ENCODE data around the gene SCNN1G. TPM values are rescaled to one million over a fixed set of nuclear protein-coding genes. Genes with fewer than 3 reads are reported as not detected.

The SCNN1G gene
- total and polyA plus RNA-seq, 2 of the 13 experiments (the other 11 are each of a cell fraction or from before 2014, with no cell fraction given) = not detected

DNA sequence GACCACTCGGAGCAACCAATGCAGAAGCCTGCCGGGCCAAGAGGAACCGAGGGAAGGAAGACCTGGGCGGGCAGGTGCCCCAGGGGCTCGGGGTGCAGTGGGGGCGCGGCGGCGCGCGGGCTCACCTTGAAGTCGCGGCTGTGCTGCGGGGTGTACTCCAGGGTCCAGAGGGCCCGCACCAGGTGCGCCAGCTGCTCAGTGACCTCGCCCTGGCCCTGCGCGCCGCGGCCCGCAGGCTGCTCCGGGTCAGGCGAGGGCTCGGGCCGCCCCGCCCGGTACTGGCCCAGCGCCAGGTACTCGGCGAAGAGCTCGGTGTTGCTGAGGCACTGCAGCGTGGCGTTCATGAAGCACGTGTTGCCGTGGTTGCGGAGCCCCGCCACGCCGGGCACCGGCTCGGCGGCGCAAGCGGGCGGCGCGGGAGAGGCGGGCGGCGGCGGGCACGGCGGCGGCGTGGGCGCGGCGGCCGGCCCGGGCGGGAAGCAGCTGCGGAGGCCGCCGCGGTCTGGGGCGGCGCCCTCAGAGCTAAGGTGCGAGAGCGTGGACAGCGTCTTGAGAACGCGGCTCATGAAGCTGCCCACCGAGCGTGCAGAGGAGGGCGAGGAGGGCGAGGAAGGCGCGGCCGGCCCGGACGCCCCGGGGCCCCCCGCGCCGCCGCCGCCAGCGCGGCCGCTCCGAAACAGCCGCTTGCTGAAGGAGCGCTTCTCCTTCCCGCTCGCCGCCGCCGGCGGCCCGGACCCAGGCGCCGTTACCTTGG is 33.9 kb upstream of the SCNN1G start (continued):
- TF ChIP-seq, protein P1, sequence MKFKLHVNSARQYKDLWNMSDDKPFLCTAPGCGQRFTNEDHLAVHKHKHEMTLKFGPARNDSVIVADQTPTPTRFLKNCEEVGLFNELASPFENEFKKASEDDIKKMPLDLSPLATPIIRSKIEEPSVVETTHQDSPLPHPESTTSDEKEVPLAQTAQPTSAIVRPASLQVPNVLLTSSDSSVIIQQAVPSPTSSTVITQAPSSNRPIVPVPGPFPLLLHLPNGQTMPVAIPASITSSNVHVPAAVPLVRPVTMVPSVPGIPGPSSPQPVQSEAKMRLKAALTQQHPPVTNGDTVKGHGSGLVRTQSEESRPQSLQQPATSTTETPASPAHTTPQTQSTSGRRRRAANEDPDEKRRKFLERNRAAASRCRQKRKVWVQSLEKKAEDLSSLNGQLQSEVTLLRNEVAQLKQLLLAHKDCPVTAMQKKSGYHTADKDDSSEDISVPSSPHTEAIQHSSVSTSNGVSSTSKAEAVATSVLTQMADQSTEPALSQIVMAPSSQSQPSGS (CRISPR knock-in tag; IDR thresholded peaks at IDR 0.05) = peak; percentile 46
- TF ChIP-seq ATAD3A (CRISPR knock-in tag; IDR thresholded peaks at IDR 0.05) (no peak), GPN1 (CRISPR knock-in tag; IDR thresholded peaks at IDR 0.05; ENCODE audit: borderline replicate concordance) (no peak; the same call in 1 of the 2 replicates), BCL6 (CRISPR knock-in tag; IDR thresholded peaks at IDR 0.05) (no peak), TBX2 (CRISPR knock-in tag; IDR thresholded peaks at IDR 0.05; ENCODE audit: borderline replicate concordance) (peak; percentile 85), PAX8 (CRISPR knock-in tag; IDR thresholded peaks at IDR 0.05; ENCODE audit: borderline replicate concordance) (peak; percentile 65; the same call in 1 of the 2 replicates), MXI1 (IDR thresholded peaks at IDR 0.05; ENCODE audit: borderline replicate concordance, low read depth, low read length) (peak; percentile 96), ESRRA (CRISPR knock-in tag; IDR thresholded peaks at IDR 0.05; ENCODE audit: low read depth) (peak; percentile 79), PITX1 (CRISPR knock-in tag; IDR thresholded peaks at IDR 0.05) (0 out of 2 replicates have a peak, but pooled peaks have one; percentile 35), ZNF446 (CRISPR knock-in tag; IDR thresholded peaks at IDR 0.05) (0 out of 2 replicates have a peak, but pooled peaks have one; percentile 75), ZNF780A (CRISPR knock-in tag; IDR thresholded peaks at IDR 0.05) (peak; percentile 83), ZKSCAN1 (IDR thresholded peaks at IDR 0.05; ENCODE audit: low read length) (no peak), ZNF557 (CRISPR knock-in tag; IDR thresholded peaks at IDR 0.05) (no peak), ZBTB42 (CRISPR knock-in tag; IDR thresholded peaks at IDR 0.05) (no peak), RBFOX2 (IDR thresholded peaks at IDR 0.05; ENCODE audit: low read depth, low read length) (peak; percentile 83), FOXK1 (CRISPR knock-in tag; IDR thresholded peaks at IDR 0.05; ENCODE audit: borderline replicate concordance, low read depth) (peak; percentile 44; the same call in 1 of the 2 replicates), ZC3H4 (CRISPR knock-in tag; IDR thresholded peaks at IDR 0.05; ENCODE audit: borderline replicate concordance) (no peak; the same call in 1 of the 2 replicates), ZBTB7B (CRISPR knock-in tag; IDR thresholded peaks at IDR 0.05) (peak; percentile 75), SMARCE1 (IDR thresholded peaks at IDR 0.05; ENCODE audit: borderline replicate concordance) (no peak), PHF21A (CRISPR knock-in tag; IDR thresholded peaks at IDR 0.05) (peak; percentile 62; the same call in 1 of the 2 replicates), ZSCAN25 (CRISPR knock-in tag; IDR thresholded peaks at IDR 0.05) (peak; percentile 62; the same call in 1 of the 2 replicates)
- TF ChIP-seq, protein P2, sequence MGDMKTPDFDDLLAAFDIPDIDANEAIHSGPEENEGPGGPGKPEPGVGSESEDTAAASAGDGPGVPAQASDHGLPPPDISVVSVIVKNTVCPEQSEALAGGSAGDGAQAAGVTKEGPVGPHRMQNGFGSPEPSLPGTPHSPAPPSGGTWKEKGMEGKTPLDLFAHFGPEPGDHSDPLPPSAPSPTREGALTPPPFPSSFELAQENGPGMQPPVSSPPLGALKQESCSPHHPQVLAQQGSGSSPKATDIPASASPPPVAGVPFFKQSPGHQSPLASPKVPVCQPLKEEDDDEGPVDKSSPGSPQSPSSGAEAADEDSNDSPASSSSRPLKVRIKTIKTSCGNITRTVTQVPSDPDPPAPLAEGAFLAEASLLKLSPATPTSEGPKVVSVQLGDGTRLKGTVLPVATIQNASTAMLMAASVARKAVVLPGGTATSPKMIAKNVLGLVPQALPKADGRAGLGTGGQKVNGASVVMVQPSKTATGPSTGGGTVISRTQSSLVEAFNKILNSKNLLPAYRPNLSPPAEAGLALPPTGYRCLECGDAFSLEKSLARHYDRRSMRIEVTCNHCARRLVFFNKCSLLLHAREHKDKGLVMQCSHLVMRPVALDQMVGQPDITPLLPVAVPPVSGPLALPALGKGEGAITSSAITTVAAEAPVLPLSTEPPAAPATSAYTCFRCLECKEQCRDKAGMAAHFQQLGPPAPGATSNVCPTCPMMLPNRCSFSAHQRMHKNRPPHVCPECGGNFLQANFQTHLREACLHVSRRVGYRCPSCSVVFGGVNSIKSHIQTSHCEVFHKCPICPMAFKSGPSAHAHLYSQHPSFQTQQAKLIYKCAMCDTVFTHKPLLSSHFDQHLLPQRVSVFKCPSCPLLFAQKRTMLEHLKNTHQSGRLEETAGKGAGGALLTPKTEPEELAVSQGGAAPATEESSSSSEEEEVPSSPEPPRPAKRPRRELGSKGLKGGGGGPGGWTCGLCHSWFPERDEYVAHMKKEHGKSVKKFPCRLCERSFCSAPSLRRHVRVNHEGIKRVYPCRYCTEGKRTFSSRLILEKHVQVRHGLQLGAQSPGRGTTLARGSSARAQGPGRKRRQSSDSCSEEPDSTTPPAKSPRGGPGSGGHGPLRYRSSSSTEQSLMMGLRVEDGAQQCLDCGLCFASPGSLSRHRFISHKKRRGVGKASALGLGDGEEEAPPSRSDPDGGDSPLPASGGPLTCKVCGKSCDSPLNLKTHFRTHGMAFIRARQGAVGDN (CRISPR knock-in tag; IDR thresholded peaks at IDR 0.05) = peak; percentile 90

Data from HepG2 (cell line).